K562 (cell line): ENCODE measurements around the gene SLC9A3. TPM values are rescaled to one million over a fixed set of nuclear protein-coding genes. Genes with fewer than 3 reads are reported as not detected.

Source experiments
- ATAC-seq: fragments of 200-7000 bp; cut with Tn5 transposase; 3 replicates; pipeline ENCODE4 v1.9.1; 2020; ENCODE audit warnings: moderate library complexity
- BruUV-seq: library from RNA; stranded (reverse); fragments of 400-500 nt; replicated peaks from 2 replicates; lab custom pipeline; 2021; lab: Mats Ljungman, UMichigan
- CTCF ChIA-PET: fragments of 300-600 bp; formaldehyde crosslinking; extraction: SDS; loops from one replicate; lab custom pipeline; 2021; ENCODE audit warnings: low intra/inter-chr PET ratio; lab: Yijun Ruan, JAX
- POLR2A ChIA-PET: fragments of 300-600, 350-650 bp; sonication (Branson Sonifier 250); formaldehyde crosslinking; extraction: SDS; loops from one replicate; lab custom pipeline; 2021; ENCODE audit warnings: antibody characterized with exemption, inconsistent platforms; lab: Yijun Ruan, JAX
- DNase-seq, 4 experiments: peaks; one replicate each; pipeline versions ENCODE4 v3.0.0 to v3.0.0-alpha.2; 2011 to 2018; ENCODE audit warnings: low spot score in 3 of 4, mixed read lengths in 3 of 4; ENCODE audit errors: extremely low read depth in 1 of 4
- FAIRE-seq: peaks from 2 replicates; lab custom pipeline; 2011; peaks lifted over from hg19 to GRCh38; lab: Jason Lieb, UNC
- H2AFZ ChIP-seq: 2 replicates; pipeline ENCODE4 v1.6.0; 2011; ENCODE audit warnings: low read depth, low read length, control low read depth, inconsistent platforms
- H3K27ac ChIP-seq: fragments of 200-600 bp; 3 replicates; pipeline ENCODE4 v1.8.0; 2011; ENCODE audit warnings: low read depth, mild to moderate bottlenecking, control low read depth, inconsistent platforms, low read length, moderate library complexity, mixed read lengths; ENCODE audit errors: extremely low read depth
- H3K27me3 ChIP-seq, 2 experiments: fragments of 300-600 bp in 1 of 2; 2 replicates in 1 of 2; 3 replicates in 1 of 2; pipeline versions ENCODE4 v1.6.0 to v1.8.0; 2011; ENCODE audit warnings: inconsistent platforms in 2 of 2, low read length in 2 of 2, mild to moderate bottlenecking in 1 of 2, mixed read lengths in 1 of 2, moderate library complexity in 1 of 2; ENCODE audit not compliant: control insufficient read depth in 2 of 2, insufficient read depth in 2 of 2
- H3K36me3 ChIP-seq: fragments of 300-600 bp; 3 replicates; pipeline ENCODE4 v1.8.0; 2011; ENCODE audit warnings: mild to moderate bottlenecking, low read length, inconsistent platforms; ENCODE audit not compliant: control insufficient read depth, insufficient read depth
- H3K4me1 ChIP-seq, 2 experiments: fragments of 200-600 bp in 1 of 2; replicated peaks in 1 of 2; 2 replicates in 1 of 2; 3 replicates in 1 of 2; pipeline versions ENCODE4 v1.5.1 to v1.8.0; 2011; ENCODE audit warnings: inconsistent platforms in 2 of 2, low read length in 2 of 2, mild to moderate bottlenecking in 1 of 2, mixed read lengths in 1 of 2, moderate library complexity in 1 of 2; ENCODE audit not compliant: control insufficient read depth in 2 of 2, insufficient read depth in 2 of 2
- H3K4me2 ChIP-seq: 2 replicates; pipeline ENCODE4 v1.6.1; 2011; ENCODE audit warnings: low read length, control low read depth, inconsistent platforms, mixed read lengths; ENCODE audit not compliant: insufficient read depth
- H3K4me3 ChIP-seq: fragments of 200-600 bp; sonication (generic), shearing (Covaris generic); 2 replicates; pipeline ENCODE4 v1.5.1; 2016; ENCODE audit warnings: control low read depth, inconsistent platforms
- H3K79me2 ChIP-seq: fragments of 200-600 bp; 3 replicates; pipeline ENCODE4 v1.8.0; 2011; ENCODE audit warnings: low read length, inconsistent platforms; ENCODE audit not compliant: control insufficient read depth, insufficient read depth
- H3K9ac ChIP-seq, 2 experiments: 2 replicates each; pipeline versions ENCODE4 v1.6.0 to v1.6.1; 2011; ENCODE audit warnings: low read depth in 2 of 2, low read length in 2 of 2, control low read depth in 1 of 2, inconsistent platforms in 1 of 2, mild to moderate bottlenecking in 1 of 2, mixed read lengths in 1 of 2; ENCODE audit not compliant: insufficient read depth in 1 of 2
- H3K9me1 ChIP-seq: one replicate; pipeline ENCODE4 v1.6.0; 2011; ENCODE audit warnings: inconsistent platforms, mild to moderate bottlenecking, low read length, moderate library complexity; ENCODE audit not compliant: control insufficient read depth, insufficient read depth
- H3K9me3 ChIP-seq: replicated peaks from 2 replicates; pipeline ENCODE4 v1.5.1; 2011; ENCODE audit warnings: low read depth, low read length, inconsistent platforms; ENCODE audit not compliant: control insufficient read depth, insufficient read depth
- H4K20me1 ChIP-seq: replicated peaks from 2 replicates; pipeline ENCODE4 v1.6.1; 2011; ENCODE audit warnings: low read length, inconsistent platforms, mixed read lengths; ENCODE audit not compliant: control insufficient read depth, insufficient read depth
- BMI1 ChIP-seq: fragments of 150-350 bp; IDR thresholded peaks from 2 replicates; pipeline ENCODE4 v1.6.1; 2014; ENCODE audit warnings: low read length
- BRF1 ChIP-seq: IDR thresholded peaks from 3 replicates; pipeline ENCODE4 v1.6.1; 2011; ENCODE audit warnings: borderline replicate concordance, mild to moderate bottlenecking; ENCODE audit not compliant: insufficient read length; ENCODE audit errors: extremely low read depth
- E2F3 ChIP-seq: fragments of 250-450 bp; sonication (Bioruptor Pico); IDR thresholded peaks from 2 replicates; pipeline ENCODE4 v1.4.0; 2020; ENCODE audit warnings: mild to moderate bottlenecking
- ELF4 ChIP-seq: fragments of 450-650 bp; formaldehyde crosslinking; IDR thresholded peaks from 2 replicates; pipeline ENCODE4 v1.4.0; 2022; ENCODE audit warnings: missing genetic modification characterization
- EZH2 ChIP-seq: IDR thresholded peaks from 2 replicates; pipeline ENCODE4 v1.6.1; 2012; ENCODE audit warnings: low read depth, mild to moderate bottlenecking, inconsistent platforms, low read length, borderline replicate concordance
- FOXA3 ChIP-seq, 2 experiments: fragments of 450-650 bp in 1 of 2; sonication (generic) in 1 of 2; formaldehyde crosslinking; IDR thresholded peaks in 1 of 2; conservative IDR thresholded peaks in 1 of 2; 2 replicates each; pipeline versions ENCODE4 v1.4.0 to v1.8.0; 2020 to 2022; ENCODE audit warnings: mild to moderate bottlenecking in 2 of 2, missing genetic modification reagents in 1 of 2
- FOXP1 ChIP-seq: sonication (generic); formaldehyde crosslinking; IDR thresholded peaks from 2 replicates; pipeline ENCODE4 v1.8.0; 2022; ENCODE audit warnings: mild to moderate bottlenecking, missing genetic modification reagents
- HDAC1 ChIP-seq, 2 experiments: fragments of 450-650 bp; IDR thresholded peaks; 2 replicates each; pipeline ENCODE4 v1.6.1; 2016 to 2017; ENCODE audit warnings: inconsistent platforms in 1 of 2, mild to moderate bottlenecking in 1 of 2, moderate library complexity in 1 of 2
- HMG20A ChIP-seq: fragments of 450-650 bp; formaldehyde crosslinking; conservative IDR thresholded peaks from 2 replicates; pipeline ENCODE4 v1.4.0; 2020; ENCODE audit warnings: mild to moderate bottlenecking, mixed read lengths
- PCBP2 ChIP-seq: fragments of 200-400 bp; formaldehyde crosslinking; IDR thresholded peaks from 2 replicates; pipeline ENCODE4 v1.6.1; 2018; ENCODE audit warnings: low read length, low read depth, mild to moderate bottlenecking, moderate library complexity; ENCODE audit not compliant: poor library complexity, severe bottlenecking
- PPARD ChIP-seq: fragments of 250-450 bp; sonication (Bioruptor Pico); IDR thresholded peaks from 2 replicates; pipeline ENCODE4 v1.8.0; 2022; ENCODE audit warnings: inconsistent platforms, mild to moderate bottlenecking, moderate library complexity
- SP2 ChIP-seq: IDR thresholded peaks from 2 replicates; pipeline ENCODE4 v1.6.1; 2011; ENCODE audit warnings: mild to moderate bottlenecking, low read depth, low read length, moderate library complexity; ENCODE audit not compliant: poor library complexity, severe bottlenecking; ENCODE audit errors: extremely low read depth
- SUPT5H ChIP-seq: fragments of 450-650 bp; IDR thresholded peaks from 2 replicates; pipeline ENCODE4 v1.6.1; 2016
- ZNF133 ChIP-seq: fragments of 250-450 bp; sonication (Bioruptor Pico); IDR thresholded peaks from 2 replicates; pipeline ENCODE4 v1.4.0; 2020; ENCODE audit warnings: mild to moderate bottlenecking
- WGBS: fragments of 100-300 bp; shearing (Covaris generic); methylation state at CpG from one replicate; pipeline ENCODE4 v1.1.6; 2016; ENCODE audit warnings: low coverage, mixed read lengths; ENCODE audit not compliant: insufficient coverage; ENCODE audit errors: missing lambda C conversion rate; 5-methylcytosine and 5-hydroxymethylcytosine counted together
- in situ Hi-C: fragments of 300-500 bp; cut with MboI; formaldehyde crosslinking; loops from 4 replicates; pipeline ENCODE4 v1.15.0; 2018; ENCODE audit warnings: inconsistent platforms, mixed read lengths
- intact Hi-C: fragments of 100-400 bp; cut with micrococcal nuclease; formaldehyde crosslinking; loops from 2 replicates; pipeline ENCODE4 v1.14.2; 2022
- polyA plus RNA-seq, 8 experiments: library from polyadenylated mRNA; depleted of rRNA in 4 of 8; stranded (reverse) in 5 of 8; unstranded in 3 of 8; fragments of >200 nt; fragmentation: Nextera tagmentation in 2 of 8; fragmentation: Illumina TruSeq in 1 of 8; extraction: Ambion mirVana in 2 of 8; extraction: Trizol in 1 of 8; gene quantifications; 2 replicates each; pipeline versions ENCODE4 v1.2.1 to v1.2.3, GENCODE V29; 2011 to 2014; ENCODE audit warnings: inconsistent platforms in 1 of 8, missing spikeins in 1 of 8
- total RNA-seq, 7 experiments: library from RNA; depleted of rRNA in 6 of 7; stranded (reverse); fragments of >200 nt in 6 of 7; fragmentation: Illumina TruSeq in 2 of 7; extraction: Trizol in 2 of 7; gene quantifications; 2 replicates each; pipeline versions ENCODE4 v1.2.1 to v1.2.3, GENCODE V29; 2011 to 2021; ENCODE audit warnings: low replicate concordance in 1 of 7
- TF ChIP-seq, protein P1 (sequence below): IDR thresholded peaks from 2 replicates; pipeline ENCODE4 v1.6.1; 2011; ENCODE audit not compliant: insufficient read length; ENCODE audit errors: extremely low read depth

Gene SLC9A3
- total and polyA plus RNA-seq, 9 of the 15 experiments (the other 6 are each of a cell fraction or from before 2014, with no cell fraction given) = 1.5 to 5.8 (median 3.7) TPM; not detected in 2

DNA sequence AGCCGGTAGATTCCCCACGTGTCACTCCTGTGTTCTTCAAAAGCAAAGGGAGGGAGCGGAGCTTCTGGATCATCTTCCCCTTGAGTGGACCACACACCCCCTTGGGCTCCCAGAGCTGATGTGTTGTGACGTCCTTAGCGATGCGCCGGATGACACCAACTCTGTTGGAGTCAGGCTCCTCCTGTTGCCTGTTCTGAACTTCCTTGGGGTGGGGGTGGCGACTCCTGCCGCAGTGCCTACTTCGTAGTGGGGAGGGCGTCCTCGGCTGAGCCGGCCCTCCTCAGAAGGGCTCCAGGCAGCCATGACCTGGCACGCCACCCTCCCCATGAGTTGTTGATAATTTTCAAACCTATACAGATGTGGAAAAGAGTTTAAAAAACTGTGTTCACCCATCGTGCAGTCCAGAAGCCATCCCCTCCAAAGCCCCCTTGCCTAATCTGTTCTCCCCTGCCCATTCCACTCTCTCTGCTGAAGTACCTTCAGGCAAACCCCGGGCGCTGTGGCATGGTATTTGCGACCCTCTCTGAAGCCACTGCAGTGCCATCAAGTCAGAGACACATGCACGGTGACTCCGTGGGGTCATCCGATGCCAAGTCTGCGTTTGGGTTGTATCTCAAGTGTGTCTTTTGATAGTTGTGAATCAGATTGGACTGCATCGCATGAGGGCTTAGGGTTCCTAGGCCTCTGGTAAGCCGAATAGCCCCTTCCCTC lies 64.5 kb downstream of the SLC9A3 start:
- no peak for TF ChIP-seq PPARD
- no peak for TF ChIP-seq HMG20A (CRISPR knock-in tag)
- TF ChIP-seq BMI1 = no peak
- no peak for TF ChIP-seq E2F3 (CRISPR knock-in tag)
- no peak for TF ChIP-seq SUPT5H
- no peak for TF ChIP-seq FOXP1 (CRISPR knock-in tag)
- TF ChIP-seq ELF4 (CRISPR knock-in tag) = no peak
- no peak for TF ChIP-seq FOXA3 (CRISPR knock-in tag; conservative IDR thresholded peaks at IDR 0.05 in 1 of 2, IDR thresholded peaks at IDR 0.05 in 1 of 2)
- no peak for TF ChIP-seq BRF1
- TF ChIP-seq SP2 = no peak
- no peak for TF ChIP-seq ZNF133 (CRISPR knock-in tag)
- TF ChIP-seq EZH2 = no peak
- TF ChIP-seq PCBP2 = no peak
- TF ChIP-seq, protein P1, sequence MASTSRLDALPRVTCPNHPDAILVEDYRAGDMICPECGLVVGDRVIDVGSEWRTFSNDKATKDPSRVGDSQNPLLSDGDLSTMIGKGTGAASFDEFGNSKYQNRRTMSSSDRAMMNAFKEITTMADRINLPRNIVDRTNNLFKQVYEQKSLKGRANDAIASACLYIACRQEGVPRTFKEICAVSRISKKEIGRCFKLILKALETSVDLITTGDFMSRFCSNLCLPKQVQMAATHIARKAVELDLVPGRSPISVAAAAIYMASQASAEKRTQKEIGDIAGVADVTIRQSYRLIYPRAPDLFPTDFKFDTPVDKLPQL = no peak
- TF ChIP-seq HDAC1 (IDR thresholded peaks at IDR 0.05) = no peak
- Histone ChIP-seq H3K27ac (no peak overlapping the region), H3K9me3 (no peaks in the 10 kb centered on the region), H3K4me1 (peaks cover 0 to 16% of the 10 kb centered on the region in 2 experiments; a peak in 1 of 5 replicates), H3K27me3 (no peaks in the 10 kb centered on the region), H3K9me1 (no peaks in the 10 kb centered on the region), H4K20me1 (no peaks in the 10 kb centered on the region), H3K79me2 (peaks cover 4% of the 10 kb centered on the region; the same call in 1 of the 3 replicates), H2AFZ (no peak overlapping the region), H3K4me2 (no peak overlapping the region), H3K9ac (no peak overlapping the region), H3K4me3 (no peak overlapping the region), H3K36me3 (peaks cover 86% of the 10 kb centered on the region; the same call in 2 of the 3 replicates)
- BruUV-seq = no TSS peak
- ChIA-PET CTCF (no interaction called here), POLR2A (no interaction called here)
- FAIRE-seq = no peak
- ATAC-seq = no peak
- intact Hi-C loops = no loop called here
- 89% methylated on average over 24 of the region's 24 CpGs for WGBS
- in situ Hi-C loops = no loop called here
- no peak for DNase-seq
